Fibroblast of lung (primary cell): ENCODE results near the gene CHD3.

Experiments used
- EZH2 ChIP-seq: IDR thresholded peaks from 2 replicates; pipeline ENCODE4 v1.5.1; 2012; ENCODE audit warnings: low read length, control low read depth, mild to moderate bottlenecking; ENCODE audit errors: missing control alignments
- TF ChIP-seq, protein P1 (sequence below), 2 donors: IDR thresholded peaks in 1 of 2; conservative IDR thresholded peaks in 1 of 2; 1 replicate in 1 of 2; 2 replicates in 1 of 2; pipeline ENCODE4 v1.5.1; 2011 to 2012; ENCODE audit warnings: low read length in 2 of 2, control low read depth in 1 of 2, inconsistent platforms in 1 of 2, low read depth in 1 of 2, mild to moderate bottlenecking in 1 of 2

DNA sequence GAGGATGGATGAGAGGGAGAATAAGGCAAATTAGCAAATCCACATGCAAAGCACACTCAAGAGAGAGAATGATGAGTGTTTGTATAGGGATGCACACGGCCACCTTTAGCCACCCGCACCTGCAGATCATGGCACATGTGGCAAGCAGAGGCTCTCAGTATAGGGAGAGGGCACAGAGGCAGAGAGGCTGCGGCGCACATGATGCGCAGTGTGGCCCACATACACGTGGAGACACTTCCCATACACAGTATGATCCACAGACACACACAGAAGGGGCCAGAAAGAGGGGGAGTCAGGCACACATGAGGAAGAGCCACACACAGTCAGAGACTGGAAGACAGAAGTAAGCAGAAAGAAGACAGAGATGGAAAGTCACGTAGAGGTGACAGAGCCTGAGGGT is 6.5 kb upstream of the CHD3 start:
- TF ChIP-seq, protein P1, sequence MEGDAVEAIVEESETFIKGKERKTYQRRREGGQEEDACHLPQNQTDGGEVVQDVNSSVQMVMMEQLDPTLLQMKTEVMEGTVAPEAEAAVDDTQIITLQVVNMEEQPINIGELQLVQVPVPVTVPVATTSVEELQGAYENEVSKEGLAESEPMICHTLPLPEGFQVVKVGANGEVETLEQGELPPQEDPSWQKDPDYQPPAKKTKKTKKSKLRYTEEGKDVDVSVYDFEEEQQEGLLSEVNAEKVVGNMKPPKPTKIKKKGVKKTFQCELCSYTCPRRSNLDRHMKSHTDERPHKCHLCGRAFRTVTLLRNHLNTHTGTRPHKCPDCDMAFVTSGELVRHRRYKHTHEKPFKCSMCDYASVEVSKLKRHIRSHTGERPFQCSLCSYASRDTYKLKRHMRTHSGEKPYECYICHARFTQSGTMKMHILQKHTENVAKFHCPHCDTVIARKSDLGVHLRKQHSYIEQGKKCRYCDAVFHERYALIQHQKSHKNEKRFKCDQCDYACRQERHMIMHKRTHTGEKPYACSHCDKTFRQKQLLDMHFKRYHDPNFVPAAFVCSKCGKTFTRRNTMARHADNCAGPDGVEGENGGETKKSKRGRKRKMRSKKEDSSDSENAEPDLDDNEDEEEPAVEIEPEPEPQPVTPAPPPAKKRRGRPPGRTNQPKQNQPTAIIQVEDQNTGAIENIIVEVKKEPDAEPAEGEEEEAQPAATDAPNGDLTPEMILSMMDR (conservative IDR thresholded peaks at IDR 0.05 in 1 of 2, IDR thresholded peaks at IDR 0.05 in 1 of 2; ENCODE audit: low read depth in 1 of 2, low read length in 2 of 2): no peak
- TF ChIP-seq EZH2: no peak
